HG03135 (cell line): ENCODE results near the gene OR11A1.
"Not testable (repeated sequence)": the region's sequence is repeated elsewhere in the genome, so short reads cannot be mapped to it uniquely, and the experiment has no call there.

Source experiments
- ATAC-seq: cut with Tn5 transposase; IDR thresholded peaks from one replicate; pipeline ENCODE4 v1.9.1; 2021; ENCODE audit warnings: mild to moderate bottlenecking, moderate library complexity; ENCODE audit not compliant: unreplicated experiment

Gene OR11A1

DNA sequence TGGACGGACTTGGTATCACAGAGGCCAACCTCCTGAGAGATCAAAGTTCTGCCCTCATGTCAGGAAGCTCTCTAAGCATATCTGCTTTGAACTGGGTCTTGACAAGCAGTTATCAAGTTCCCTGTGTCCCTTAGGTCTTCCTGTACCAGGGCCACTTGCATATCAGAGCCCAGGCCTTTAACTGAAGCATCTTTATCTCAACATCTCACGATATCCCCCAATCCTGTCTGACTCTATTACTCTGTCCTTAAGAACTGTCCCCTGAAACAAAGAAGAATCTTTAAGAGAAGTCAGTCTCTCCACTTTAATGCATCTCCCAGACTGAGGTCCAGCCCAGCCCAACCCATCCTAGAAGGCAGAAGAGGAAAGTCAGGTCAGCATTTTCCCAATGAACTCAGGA is 22.7 kb upstream of the OR11A1 start:
- ATAC-seq = no peak

DNA sequence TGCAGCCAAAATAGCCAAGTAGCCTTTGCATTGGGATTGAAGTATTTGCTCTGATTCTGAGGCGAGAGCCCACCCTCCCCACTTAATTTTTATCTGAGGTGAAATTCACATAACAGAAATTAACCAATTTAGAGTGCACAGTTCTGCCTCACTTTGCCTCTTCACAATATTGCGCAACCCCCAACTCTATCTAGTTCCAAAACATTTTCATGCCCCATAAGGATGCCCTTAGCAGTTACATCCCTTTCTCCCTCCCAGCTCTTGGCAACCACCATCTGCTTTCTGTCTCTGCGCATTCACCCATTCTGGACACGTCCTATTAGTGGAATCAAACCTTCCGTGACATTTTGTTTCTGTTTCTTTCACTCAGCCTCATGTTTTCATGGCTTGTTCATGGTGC is 21.9 kb upstream of the OR11A1 start:
- no peak for ATAC-seq

DNA sequence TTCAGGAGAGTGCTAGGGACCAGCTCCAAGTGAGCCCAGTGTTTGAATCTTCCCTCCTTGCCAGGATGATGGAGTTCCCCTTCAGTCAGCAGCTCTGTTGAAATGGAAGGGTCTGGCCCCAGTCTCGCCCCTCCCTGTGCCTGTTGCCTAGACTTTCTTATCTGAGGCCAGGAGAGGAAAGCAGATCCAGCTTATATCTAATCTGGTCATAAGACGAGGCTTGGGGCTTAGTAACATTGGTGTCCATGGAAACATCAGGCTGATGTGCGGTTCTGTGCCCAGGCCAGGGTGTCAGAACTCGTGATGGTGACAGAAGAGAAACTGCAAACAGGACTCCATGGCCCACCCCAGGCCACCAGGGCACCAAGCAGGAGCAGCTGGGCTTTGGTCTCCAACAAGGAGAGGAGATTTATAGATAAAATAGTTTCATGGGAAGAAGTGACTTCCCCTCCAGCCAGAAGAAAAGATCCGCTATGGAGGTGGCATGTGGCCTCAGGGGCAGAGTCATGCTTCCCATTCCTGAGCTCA is 21.1 kb upstream of the OR11A1 start:
- ATAC-seq = no peak

DNA sequence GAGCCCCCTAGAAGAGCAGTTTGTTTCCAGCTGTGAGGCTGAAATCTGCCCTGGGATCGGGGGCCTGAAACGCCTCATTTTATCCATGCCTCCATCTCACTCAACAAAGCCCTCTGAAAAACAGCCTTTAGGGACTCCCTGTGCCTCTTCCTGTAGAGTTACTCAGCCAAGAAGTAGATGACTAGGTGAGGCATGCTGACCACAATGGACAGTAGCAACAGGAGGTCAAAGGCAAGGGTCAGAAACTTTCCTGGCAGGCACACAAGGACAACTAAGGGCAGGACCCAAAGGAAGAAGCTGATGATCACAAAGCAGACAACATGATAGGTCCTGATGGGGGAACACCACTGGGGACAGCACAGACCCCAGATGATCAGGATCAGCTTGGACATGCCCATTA is 18.1 kb upstream of the OR11A1 start:
- ATAC-seq = no peak

DNA sequence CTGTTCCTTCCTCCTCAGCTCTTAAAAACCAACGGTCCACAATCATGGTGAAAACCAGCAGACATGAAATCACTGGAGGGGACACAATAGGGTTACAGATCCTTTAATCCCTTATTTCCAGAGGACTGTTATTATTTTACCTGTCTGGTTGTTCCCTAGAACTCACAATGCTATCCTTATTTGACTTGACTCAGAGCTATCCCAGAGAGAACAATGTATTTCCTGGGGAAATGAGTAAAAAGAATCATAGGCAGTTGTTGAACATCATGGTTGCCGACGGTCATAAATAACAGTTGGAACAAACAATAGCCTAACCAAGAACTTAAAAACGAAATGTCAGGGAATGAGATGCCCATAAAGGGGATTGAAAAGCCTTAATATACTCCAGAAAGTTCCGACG is 9.4 kb upstream of the OR11A1 start:
- no peak for ATAC-seq

DNA sequence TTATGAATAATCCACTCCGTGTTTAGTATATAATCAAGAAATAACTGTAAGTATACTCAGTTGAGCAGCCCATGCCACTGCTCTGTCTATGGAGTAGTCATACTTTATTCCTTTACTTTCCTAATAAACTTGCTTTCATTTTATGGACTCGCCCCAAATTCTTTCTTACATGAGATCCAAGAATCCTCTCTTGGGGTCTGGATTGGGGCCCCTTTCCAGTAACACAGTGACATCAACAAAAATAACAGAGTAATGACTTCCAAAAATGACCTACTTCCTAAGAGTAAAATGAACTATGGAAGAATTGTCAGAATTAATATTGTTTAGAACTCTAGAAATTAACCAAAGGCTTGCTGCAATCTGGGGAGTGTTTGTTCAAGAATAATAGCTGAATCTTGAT is 8.9 kb upstream of the OR11A1 start:
- ATAC-seq = no peak

DNA sequence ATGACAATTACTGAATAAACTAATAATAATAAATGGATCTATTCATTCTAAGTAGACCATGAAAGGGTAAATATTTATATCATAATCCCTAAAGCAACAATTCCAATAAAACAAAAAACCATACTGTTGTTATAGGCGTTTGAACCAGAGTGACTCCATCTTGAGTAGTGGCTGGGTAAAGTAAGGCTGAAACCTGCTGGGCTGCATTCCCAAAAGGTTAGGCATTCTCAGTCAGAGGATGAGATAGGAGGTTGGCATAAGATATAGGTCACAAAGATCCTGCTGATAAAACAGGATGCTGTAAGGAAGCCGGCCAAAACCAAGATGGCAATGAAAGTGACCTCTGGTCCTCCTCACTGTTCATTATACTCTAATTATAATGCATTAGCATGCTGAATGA is 8.4 kb upstream of the OR11A1 start:
- no peak for ATAC-seq

DNA sequence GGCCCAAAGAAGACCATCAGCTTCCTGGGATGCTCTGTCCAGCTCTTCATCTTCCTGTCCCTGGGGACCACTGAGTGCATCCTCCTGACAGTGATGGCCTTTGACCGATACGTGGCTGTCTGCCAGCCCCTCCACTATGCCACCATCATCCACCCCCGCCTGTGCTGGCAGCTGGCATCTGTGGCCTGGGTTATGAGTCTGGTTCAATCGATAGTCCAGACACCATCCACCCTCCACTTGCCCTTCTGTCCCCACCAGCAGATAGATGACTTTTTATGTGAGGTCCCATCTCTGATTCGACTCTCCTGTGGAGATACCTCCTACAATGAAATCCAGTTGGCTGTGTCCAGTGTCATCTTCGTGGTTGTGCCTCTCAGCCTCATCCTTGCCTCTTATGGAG is 5.2 kb upstream of the OR11A1 start:
- no peak for ATAC-seq

DNA sequence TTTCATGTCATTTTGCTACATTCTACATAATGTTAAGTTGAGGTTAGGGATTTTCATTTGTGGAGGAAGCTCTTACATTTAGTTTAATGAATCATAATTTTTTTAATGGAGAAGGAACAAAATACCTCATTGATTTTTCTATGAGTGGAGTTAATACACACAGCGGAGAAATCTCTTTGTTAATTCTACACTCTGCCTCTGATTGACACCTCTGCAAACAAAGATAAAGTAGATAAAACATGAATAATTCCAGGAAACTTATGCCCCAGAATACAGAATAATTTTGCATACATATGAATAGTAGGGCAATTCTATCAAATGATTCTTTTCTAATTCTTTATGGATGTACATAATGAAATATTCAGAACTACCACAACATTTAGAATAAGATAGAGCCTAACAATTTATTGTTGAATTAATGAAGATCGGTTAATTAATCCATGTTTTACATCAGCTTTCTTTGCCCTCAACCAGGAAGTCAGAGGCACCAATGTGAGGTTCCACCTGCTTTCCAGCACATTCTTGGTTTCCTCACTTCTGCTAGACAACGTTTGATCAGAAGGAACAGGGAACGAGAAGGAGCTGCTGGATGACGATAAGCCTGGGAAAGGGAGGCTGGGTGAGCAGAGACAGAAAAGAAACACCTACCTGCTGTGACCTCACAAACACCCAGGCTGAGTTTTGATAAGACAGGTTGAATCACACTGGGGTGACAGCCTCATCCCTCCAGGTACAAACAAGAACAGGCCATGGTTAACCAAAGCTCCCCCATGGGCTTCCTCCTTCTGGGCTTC is 4.3 kb upstream of the OR11A1 start:
- ATAC-seq = no peak

DNA sequence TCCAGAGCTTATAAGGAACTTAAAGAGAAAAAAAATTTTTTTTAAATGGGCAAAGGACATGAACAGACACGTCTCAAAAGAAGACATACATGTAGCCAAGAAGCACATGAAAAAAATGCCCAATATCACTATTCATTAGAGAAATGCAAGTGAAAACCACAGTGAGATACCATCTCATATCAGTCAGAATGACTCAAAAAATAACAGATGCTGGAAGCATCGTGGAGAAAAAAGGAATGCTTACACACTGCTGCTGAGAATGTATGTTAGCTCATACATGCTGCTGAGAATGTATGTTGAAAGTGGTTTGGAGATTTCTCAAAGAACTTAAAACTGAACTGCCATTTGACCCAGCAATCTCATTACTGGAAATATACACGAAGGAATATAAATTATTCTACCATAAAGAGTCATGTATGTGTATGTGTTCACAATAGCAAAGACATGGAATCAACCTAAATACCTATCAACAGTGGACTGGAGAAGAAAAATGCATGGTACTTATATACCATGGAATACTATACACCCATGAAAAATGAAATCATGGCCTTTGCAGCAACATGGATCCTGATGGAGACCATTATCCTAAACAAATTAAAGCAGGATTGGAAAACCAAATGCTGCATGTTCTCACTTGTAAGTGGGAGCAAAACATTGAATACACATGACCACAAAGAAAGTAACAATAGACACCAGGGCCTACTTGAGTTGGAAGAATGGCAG is 5.2 kb downstream of the OR11A1 start:
- no peak for ATAC-seq

DNA sequence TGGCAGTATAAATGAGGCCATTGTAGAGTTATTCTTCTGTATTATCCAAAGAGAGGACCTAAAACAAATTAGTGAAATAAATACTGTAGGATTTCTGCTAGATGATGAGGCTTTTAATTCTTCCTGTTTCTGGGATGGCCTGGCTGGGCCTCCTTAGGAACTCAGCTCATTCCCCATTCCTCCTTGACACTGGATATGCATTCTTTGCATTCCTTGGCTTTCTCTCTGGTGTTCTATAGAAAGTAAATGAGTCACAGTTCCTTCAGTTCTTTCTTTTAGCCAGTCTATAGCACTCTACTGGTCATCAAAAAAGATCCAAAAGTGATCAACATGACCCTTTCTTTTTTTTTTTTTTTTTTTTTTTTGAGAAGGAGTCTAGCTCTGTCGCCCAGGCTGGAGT is 9.2 kb downstream of the OR11A1 start:
- no peak for ATAC-seq

DNA sequence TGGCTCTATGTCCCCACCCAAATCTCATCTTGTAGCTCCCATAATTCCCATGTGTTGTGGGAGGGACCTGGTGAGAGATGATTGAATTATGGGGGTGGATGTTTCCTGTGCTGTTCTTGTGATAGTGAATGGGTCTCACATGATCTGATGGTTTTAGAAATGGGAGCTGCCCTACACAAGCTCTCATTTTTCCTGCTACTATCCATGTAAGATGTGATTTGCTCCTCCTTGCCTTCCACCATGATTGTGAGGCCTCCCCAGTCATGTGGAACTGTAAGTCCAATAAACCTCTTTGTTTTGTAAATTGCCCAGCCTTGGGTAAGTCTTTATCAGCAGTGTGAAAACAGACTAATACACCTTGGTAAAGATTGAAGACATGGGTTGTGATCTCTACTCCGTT is 12.8 kb downstream of the OR11A1 start:
- not testable (repeated sequence) for ATAC-seq

DNA sequence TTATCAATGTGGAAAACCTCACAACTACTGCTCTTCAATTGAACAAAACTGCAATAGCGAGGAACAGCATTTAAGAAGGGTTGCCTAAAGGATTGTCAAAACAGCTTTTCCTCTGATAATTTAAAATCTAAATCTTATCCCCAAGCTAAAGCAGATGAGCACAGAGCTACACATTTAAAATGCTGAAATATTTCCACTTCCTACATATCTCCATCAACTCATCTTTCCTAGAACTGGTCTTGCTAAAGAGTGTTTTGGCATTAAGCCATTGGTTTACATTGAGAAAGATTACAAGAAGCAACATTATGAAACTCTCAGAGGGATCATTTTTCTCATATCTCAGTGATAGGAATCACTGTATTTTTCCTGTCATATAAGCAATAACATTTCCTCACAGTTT is 14.2 kb downstream of the OR11A1 start:
- no peak for ATAC-seq

DNA sequence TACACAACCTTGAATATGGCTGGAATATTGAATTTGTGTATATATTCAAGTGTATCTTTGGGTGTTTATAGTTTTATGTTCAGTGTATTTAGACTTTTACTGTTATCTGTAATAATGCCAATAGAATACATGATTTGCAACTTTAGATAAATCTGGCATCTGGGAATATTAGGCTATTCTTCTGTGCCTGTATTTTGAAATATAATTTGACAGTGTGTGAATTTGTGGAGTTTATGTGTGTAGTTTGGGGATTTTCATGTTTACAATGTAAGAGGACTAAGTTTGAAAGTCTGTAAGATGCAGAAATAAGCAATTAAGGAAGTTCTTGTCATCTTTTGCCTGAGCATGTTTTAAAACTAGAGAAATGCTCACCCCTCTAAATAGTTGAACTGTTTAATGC is 17.9 kb downstream of the OR11A1 start, which contains the start of gene OR10C1:
Gene OR10C1, plus strand, starts transcription at position 301 of the 400 bp plus-strand sequence. CDS start 710 bp downstream, outside the sequence.
- no peak for ATAC-seq

DNA sequence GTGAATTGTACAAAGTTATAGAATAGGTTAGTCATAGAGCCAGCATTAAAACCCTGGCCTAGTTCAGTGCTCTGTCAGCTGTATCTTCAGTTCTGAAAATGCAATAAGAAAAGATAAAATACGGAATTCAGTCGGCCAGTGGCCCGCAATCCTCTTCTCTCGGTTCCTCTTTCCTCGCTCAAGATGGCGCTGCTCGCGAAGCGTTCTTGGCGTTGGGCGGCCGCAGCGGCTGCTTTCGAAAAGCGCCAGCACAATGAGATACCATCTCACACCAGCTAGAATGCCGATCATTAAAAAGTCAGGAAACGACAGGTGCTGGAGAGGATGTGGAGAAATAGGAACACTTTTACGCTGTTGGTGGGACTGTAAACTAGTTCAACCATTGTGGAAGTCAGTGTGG is 20.1 kb downstream of the OR11A1 start:
- not testable (repeated sequence) for ATAC-seq

DNA sequence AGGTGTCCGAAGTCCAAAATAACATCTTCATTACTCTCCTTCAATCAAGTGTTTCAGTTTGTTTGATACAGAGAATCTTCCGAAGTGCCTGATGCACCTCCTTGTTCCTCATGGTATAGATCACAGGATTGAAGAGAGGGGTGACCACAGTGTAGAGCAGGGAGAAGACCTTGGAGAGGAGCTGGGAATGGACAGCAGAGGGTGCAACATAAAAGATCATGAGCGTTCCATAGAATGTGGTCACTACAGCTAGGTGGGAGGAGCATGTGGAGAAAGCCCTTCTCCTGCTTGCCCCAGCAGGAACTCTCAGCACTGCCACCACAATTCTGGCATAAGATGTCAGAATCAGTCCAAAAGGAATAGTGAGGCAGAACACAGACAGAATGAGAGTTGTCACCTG is 30.2 kb downstream of the OR11A1 start:
- no peak for ATAC-seq

DNA sequence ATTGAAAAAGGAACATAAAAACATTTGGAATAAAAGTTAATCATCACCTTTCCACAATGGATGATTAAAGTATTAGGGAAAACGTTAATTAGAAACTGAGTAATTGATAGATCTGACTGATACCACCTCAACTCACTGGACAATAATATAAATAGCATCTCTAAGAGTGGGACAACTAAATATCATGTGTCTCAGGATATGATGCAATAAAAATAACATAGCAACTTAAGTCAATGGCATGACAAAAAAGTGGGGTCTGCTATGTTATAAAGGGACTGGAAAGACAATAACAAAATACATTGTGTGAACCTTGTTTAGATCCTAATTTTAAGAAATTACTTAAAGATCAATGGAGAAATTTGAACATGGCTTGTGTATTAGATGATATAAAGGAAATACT is 31.8 kb downstream of the OR11A1 start:
- ATAC-seq = no peak

DNA sequence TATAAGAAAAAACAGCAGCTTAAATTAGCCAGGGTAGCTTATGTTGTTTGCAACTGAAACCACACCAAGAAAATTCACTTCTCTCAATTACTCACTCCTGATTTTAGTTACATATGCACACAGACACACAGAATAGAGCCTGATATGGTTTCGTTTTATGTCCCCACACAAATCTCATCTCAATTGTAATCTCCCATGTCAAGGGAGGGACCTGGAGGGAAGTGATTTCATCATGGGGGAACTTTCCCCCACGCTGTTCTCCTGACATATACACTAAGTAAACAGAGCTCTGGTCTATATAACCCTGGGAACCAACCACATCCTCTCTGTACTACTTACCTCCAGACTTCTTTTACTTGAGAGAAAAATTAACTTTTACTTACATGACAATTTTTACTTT is 32.3 kb downstream of the OR11A1 start:
- no peak for ATAC-seq

DNA sequence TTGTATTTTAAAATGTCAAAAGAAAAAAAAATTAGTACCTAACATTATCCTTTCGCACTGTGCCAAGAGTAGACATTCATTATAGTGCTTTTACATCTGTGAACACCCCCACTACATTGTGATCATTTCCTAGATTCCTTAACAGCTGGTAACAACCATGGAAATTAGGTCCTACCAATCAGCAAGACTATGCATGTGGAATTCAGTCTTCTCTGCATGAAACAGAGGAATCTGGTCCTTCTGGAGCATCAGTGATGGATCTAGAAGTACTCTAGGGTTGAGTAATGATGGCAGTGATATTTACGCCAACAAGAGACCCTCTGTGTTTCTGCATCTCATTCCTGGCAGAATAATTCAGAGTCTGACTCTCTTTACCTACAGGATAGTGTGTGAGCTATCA is 32.7 kb downstream of the OR11A1 start:
- ATAC-seq = no peak

DNA sequence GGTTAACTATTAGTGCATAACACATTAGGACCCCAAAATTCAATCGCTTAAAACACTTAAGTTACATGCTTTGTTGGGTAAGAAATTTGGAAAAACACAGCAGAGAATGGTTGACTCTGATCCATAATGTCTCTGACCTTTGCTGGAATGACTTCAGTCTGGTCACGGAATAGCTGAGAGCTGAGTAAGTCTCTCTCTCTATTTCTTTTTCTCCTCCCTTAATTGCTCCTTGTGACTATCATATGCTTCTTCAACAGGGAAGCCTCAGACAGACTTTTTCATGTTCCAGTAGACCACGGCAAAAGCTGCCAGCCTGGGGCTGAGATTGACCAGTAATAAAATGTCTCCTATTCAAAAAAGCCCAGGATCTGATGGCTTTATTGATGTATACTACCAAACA is 37.4 kb downstream of the OR11A1 start:
- no peak for ATAC-seq

DNA sequence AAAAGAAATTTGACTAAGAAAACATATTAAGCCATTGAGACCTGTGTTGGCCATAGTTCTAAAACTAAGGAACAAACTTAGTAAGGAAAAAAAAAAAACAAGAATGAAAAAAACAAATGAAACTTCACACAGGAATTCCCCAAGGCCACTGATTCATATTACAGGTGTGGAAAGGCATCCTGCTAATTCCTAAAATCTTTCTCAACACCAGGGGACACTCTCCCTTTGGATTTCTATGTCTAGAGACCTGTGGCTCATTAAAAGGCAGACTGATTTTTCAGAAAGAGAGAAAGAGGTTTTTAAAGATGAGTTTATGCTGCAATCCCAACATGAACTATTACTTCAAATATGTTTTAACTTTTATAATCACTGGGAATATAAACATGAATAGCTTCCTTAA is 42.3 kb downstream of the OR11A1 start, which contains the start of gene OR12D1:
Gene OR12D1, plus strand, starts transcription at position 341 of the 400 bp plus-strand sequence.
- no peak for ATAC-seq

DNA sequence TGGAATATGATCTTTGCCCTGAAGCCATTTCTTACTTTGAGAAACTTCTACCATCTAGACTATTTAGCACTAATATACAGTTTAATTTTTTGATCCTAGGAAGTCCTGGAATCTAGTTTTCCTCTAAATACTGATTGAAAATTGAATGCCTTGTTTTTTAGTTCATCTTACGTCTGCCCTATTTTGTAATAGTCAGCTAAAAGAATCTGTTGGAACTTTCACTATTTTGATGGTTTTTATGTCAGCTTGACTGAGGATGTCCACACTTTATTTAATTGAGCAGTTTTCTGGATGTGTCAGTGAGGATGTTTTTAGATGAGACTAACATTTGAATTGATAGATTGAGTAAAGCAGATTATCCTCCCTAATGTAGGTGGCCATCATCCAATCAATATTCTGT is 53.1 kb downstream of the OR11A1 start:
- ATAC-seq = no peak
